H1 (cell line): Measurements from ENCODE around the gene NRXN3. TPM values are rescaled to one million over a fixed set of nuclear protein-coding genes. Genes with fewer than 3 reads are reported as not detected.

ENCODE experiments used
- CTCF ChIA-PET: fragments of 300-600 bp; sonication (Branson Sonifier 250); formaldehyde crosslinking; loops from one replicate; lab custom pipeline; 2021; ENCODE audit not compliant: partially characterized antibody; lab: Charles Lee
- POLR2A ChIA-PET: fragments of 300-600 bp; sonication (Branson Sonifier 250); formaldehyde crosslinking; loops from one replicate; lab custom pipeline; 2021; ENCODE audit warnings: inconsistent platforms; ENCODE audit not compliant: partially characterized antibody; lab: Charles Lee
- DNase-seq, 2 experiments: peaks; one replicate each; pipeline versions ENCODE4 v3.0.0 to v3.0.0-alpha.2; 2010 to 2022; ENCODE audit warnings: low spot score in 2 of 2, low read depth in 1 of 2, mixed read lengths in 1 of 2
- FAIRE-seq: peaks from 2 replicates; lab custom pipeline; 2011; peaks lifted over from hg19 to GRCh38; lab: Jason Lieb, UNC
- H2AFZ ChIP-seq: 2 replicates; pipeline ENCODE4 v1.8.1; 2012; ENCODE audit warnings: low read length, inconsistent platforms
- H2AK5ac ChIP-seq: 2 replicates; pipeline ENCODE4 v1.6.1; 2013; ENCODE audit warnings: low read depth, low read length
- H2BK120ac ChIP-seq: replicated peaks from 2 replicates; pipeline ENCODE3; 2013; ENCODE audit warnings: low read depth, low read length, inconsistent platforms
- H2BK12ac ChIP-seq: 2 replicates; pipeline ENCODE4 v1.6.1; 2013; ENCODE audit warnings: low read depth, low read length
- H2BK15ac ChIP-seq: 2 replicates; pipeline ENCODE4 v1.6.1; 2013; ENCODE audit warnings: low read length
- H2BK20ac ChIP-seq: 2 replicates; pipeline ENCODE4 v1.6.1; 2013; ENCODE audit warnings: low read length
- H2BK5ac ChIP-seq: 2 replicates; pipeline ENCODE4 v1.6.1; 2013; ENCODE audit warnings: low read depth, low read length
- H3K14ac ChIP-seq: 2 replicates; pipeline ENCODE4 v1.6.1; 2013; ENCODE audit warnings: inconsistent platforms; ENCODE audit not compliant: insufficient read length
- H3K18ac ChIP-seq: 2 replicates; pipeline ENCODE4 v1.6.1; 2013; ENCODE audit warnings: low read length; ENCODE audit errors: extremely low read depth
- H3K23ac ChIP-seq: 2 replicates; pipeline ENCODE4 v1.6.1; 2013; ENCODE audit warnings: inconsistent platforms; ENCODE audit not compliant: insufficient read length
- H3K23me2 ChIP-seq: 2 replicates; pipeline ENCODE4 v1.6.1; 2013; ENCODE audit warnings: low read depth, low read length
- H3K27ac ChIP-seq: 2 replicates; pipeline ENCODE4 v1.6.1; 2011; ENCODE audit warnings: low read depth, low read length, inconsistent platforms
- H3K27me3 ChIP-seq, 4 experiments: replicated peaks in 1 of 4; 1 replicate in 1 of 4; 2 replicates in 3 of 4; pipeline versions ENCODE4 v1.6.1 to v1.8.1; 2011 to 2013; ENCODE audit warnings: low read length in 3 of 4, mild to moderate bottlenecking in 3 of 4, inconsistent platforms in 2 of 4, mixed read lengths in 2 of 4, moderate library complexity in 1 of 4; ENCODE audit not compliant: control insufficient read depth in 3 of 4, insufficient read depth in 3 of 4; ENCODE audit errors: extremely low read depth in 1 of 4
- H3K36me3 ChIP-seq, 4 experiments: 2 replicates each; pipeline versions ENCODE4 v1.6.1 to v1.8.1; 2011 to 2013; ENCODE audit warnings: mild to moderate bottlenecking in 4 of 4, low read length in 3 of 4, moderate library complexity in 2 of 4, control low read depth in 1 of 4, inconsistent platforms in 1 of 4; ENCODE audit not compliant: insufficient read depth in 4 of 4, control insufficient read depth in 2 of 4
- H3K4ac ChIP-seq: replicated peaks from 2 replicates; pipeline ENCODE3; 2013; ENCODE audit warnings: low read length, low read depth, mixed read lengths, inconsistent platforms; ENCODE audit not compliant: insufficient read length
- H3K4me1 ChIP-seq, 4 experiments: replicated peaks in 1 of 4; 1 replicate in 1 of 4; 2 replicates in 3 of 4; pipeline versions ENCODE4 v1.6.1 to v1.8.1; 2011 to 2013; ENCODE audit warnings: low read length in 3 of 4, inconsistent platforms in 2 of 4, mixed read lengths in 1 of 4; ENCODE audit not compliant: insufficient read depth in 4 of 4, control insufficient read depth in 3 of 4
- H3K4me2 ChIP-seq, 2 experiments: 2 replicates each; pipeline versions ENCODE4 v1.6.1 to v1.8.1; 2011 to 2013; ENCODE audit warnings: low read depth in 2 of 2, low read length in 2 of 2, control low read depth in 1 of 2, inconsistent platforms in 1 of 2, mild to moderate bottlenecking in 1 of 2; ENCODE audit not compliant: insufficient read depth in 1 of 2
- H3K4me3 ChIP-seq, 4 experiments: fragments of 200-600, 300-600 bp in 1 of 4; sonication (generic), shearing (Covaris generic), sonication (Bioruptor Twin) in 1 of 4; 2 replicates each; pipeline versions ENCODE4 v1.5.1 to v1.8.1; 2011 to 2016; ENCODE audit warnings: low read length in 4 of 4, low read depth in 3 of 4, control low read depth in 2 of 4, inconsistent platforms in 2 of 4, mild to moderate bottlenecking in 2 of 4, mixed read lengths in 1 of 4, moderate library complexity in 1 of 4; ENCODE audit not compliant: insufficient read depth in 2 of 4; ENCODE audit errors: extremely low read depth in 1 of 4
- H3K56ac ChIP-seq: replicated peaks from 2 replicates; pipeline ENCODE3; 2013; ENCODE audit warnings: low read depth, mild to moderate bottlenecking, mixed read lengths, low read length, inconsistent platforms; ENCODE audit not compliant: insufficient read length
- H3K79me1 ChIP-seq: 2 replicates; pipeline ENCODE4 v1.6.1; 2013; ENCODE audit warnings: low read depth, low read length, control low read depth
- H3K79me2 ChIP-seq, 2 experiments: 2 replicates each; pipeline versions ENCODE4 v1.6.1 to v1.8.1; 2012 to 2013; ENCODE audit warnings: low read length in 2 of 2, mild to moderate bottlenecking in 2 of 2, inconsistent platforms in 1 of 2; ENCODE audit not compliant: insufficient read depth in 2 of 2, control insufficient read depth in 1 of 2
- H3K9ac ChIP-seq, 4 experiments: replicated peaks in 1 of 4; 1 replicate in 1 of 4; 2 replicates in 3 of 4; pipeline versions ENCODE4 v1.6.1 to v1.8.1; 2011 to 2013; ENCODE audit warnings: low read depth in 3 of 4, low read length in 3 of 4, control low read depth in 2 of 4, mild to moderate bottlenecking in 2 of 4, moderate library complexity in 2 of 4, inconsistent platforms in 1 of 4; ENCODE audit errors: extremely low read depth in 1 of 4
- H3K9me3 ChIP-seq, 2 experiments: 2 replicates each; pipeline versions ENCODE4 v1.6.1 to v1.8.1; 2012 to 2013; ENCODE audit warnings: mild to moderate bottlenecking in 2 of 2, moderate library complexity in 2 of 2, control low read depth in 1 of 2, inconsistent platforms in 1 of 2, low read depth in 1 of 2, low read length in 1 of 2, mixed read lengths in 1 of 2; ENCODE audit not compliant: insufficient read depth in 2 of 2
- H4K20me1 ChIP-seq, 2 experiments: replicated peaks in 1 of 2; 2 replicates each; pipeline versions ENCODE3 to v1.8.1; 2011 to 2013; ENCODE audit warnings: inconsistent platforms in 2 of 2, low read length in 2 of 2, mild to moderate bottlenecking in 1 of 2; ENCODE audit not compliant: insufficient read depth in 2 of 2, control insufficient read depth in 1 of 2
- H4K5ac ChIP-seq: 2 replicates; pipeline ENCODE4 v1.6.1; 2013; ENCODE audit warnings: low read length, low read depth, mixed read lengths, inconsistent platforms; ENCODE audit not compliant: insufficient read length
- H4K8ac ChIP-seq: 2 replicates; pipeline ENCODE4 v1.8.0; 2013; ENCODE audit warnings: mild to moderate bottlenecking, moderate library complexity, low read length, inconsistent platforms; ENCODE audit not compliant: insufficient read depth; ENCODE audit errors: extremely low read depth
- H4K91ac ChIP-seq: replicated peaks from 2 replicates; pipeline ENCODE3; 2013; ENCODE audit warnings: low read length, mixed read lengths, inconsistent platforms; ENCODE audit not compliant: insufficient read length
- CBX8 ChIP-seq: fragments of 300-800, 300-1000 bp; sonication (generic); IDR thresholded peaks from 2 replicates; pipeline ENCODE4 v1.7.1; 2016; ENCODE audit warnings: low read depth, low read length, borderline replicate concordance
- JUN ChIP-seq: IDR thresholded peaks from 2 replicates; pipeline ENCODE4 v1.6.1; 2011; ENCODE audit warnings: low read depth, mild to moderate bottlenecking, improper control_type of control experiment, low read length
- KDM4A ChIP-seq: IDR thresholded peaks from one replicate; pipeline ENCODE4 v1.7.1; 2012; ENCODE audit warnings: low read depth, mild to moderate bottlenecking, moderate library complexity, low read length, inconsistent platforms; ENCODE audit not compliant: severe bottlenecking
- MAFK ChIP-seq: IDR thresholded peaks from 2 replicates; pipeline ENCODE4 v1.6.1; 2012; ENCODE audit warnings: low read depth, mild to moderate bottlenecking, improper control_type of control experiment, low read length
- POLR2A ChIP-seq, 2 experiments: IDR thresholded peaks; 1 replicate in 1 of 2; 2 replicates in 1 of 2; pipeline ENCODE4 v1.6.1; 2011; ENCODE audit warnings: low read depth in 2 of 2, low read length in 2 of 2, mild to moderate bottlenecking in 2 of 2; ENCODE audit errors: control extremely low read depth in 1 of 2
- POU5F1 ChIP-seq: IDR thresholded peaks from 2 replicates; pipeline ENCODE4 v1.6.1; 2011; ENCODE audit warnings: low read depth, mild to moderate bottlenecking, low read length, moderate library complexity
- SIX5 ChIP-seq: IDR thresholded peaks from 2 replicates; pipeline ENCODE4 v1.6.1; 2011; ENCODE audit warnings: mild to moderate bottlenecking, low read depth, low read length
- polyA plus RNA-seq, 7 experiments: library from polyadenylated mRNA; depleted of rRNA in 3 of 7; stranded (reverse) in 5 of 7; unstranded in 2 of 7; fragments of >200 nt in 5 of 7; fragments of 200-250 nt in 2 of 7; gene quantifications; 1 replicate in 5 of 7; 2 replicates in 1 of 7; 4 replicates in 1 of 7; pipeline versions ENCODE4 v1.2.1 to v1.2.3, GENCODE V29; 2011 to 2013; ENCODE audit warnings: missing spikeins in 2 of 7, mixed read lengths in 2 of 7
- total RNA-seq: library from RNA; stranded (reverse); fragmentation: NEBNext Ultra II Directional; extraction: Animal tissue kit (Norgen Biotek cat#: 25700); gene quantifications from 2 replicates; pipeline ENCODE4 v1.2.1, GENCODE V29; 2021
- TF ChIP-seq, protein P1 (sequence below): IDR thresholded peaks from 2 replicates; pipeline ENCODE4 v1.6.1; 2011; ENCODE audit warnings: low read length, improper control_type of control experiment
- TF ChIP-seq, protein P2 (sequence below): IDR thresholded peaks from 2 replicates; pipeline ENCODE4 v1.6.1; 2012; ENCODE audit warnings: low read length, inconsistent platforms
- TF ChIP-seq, protein P3 (sequence below), 3 experiments: IDR thresholded peaks; 1 replicate in 2 of 3; 2 replicates in 1 of 3; pipeline versions ENCODE4 v1.5.1 to v1.6.1; 2011; ENCODE audit warnings: low read length in 3 of 3, mild to moderate bottlenecking in 3 of 3, inconsistent platforms in 2 of 3, low read depth in 1 of 3, moderate library complexity in 1 of 3; ENCODE audit not compliant: insufficient read depth in 1 of 3; ENCODE audit errors: control extremely low read depth in 1 of 3

NRXN3 gene
- total and polyA plus RNA-seq, 2 of the 8 experiments (the other 6 are each of a cell fraction or from before 2014, with no cell fraction given), result 2.6 to 4.1 TPM

DNA sequence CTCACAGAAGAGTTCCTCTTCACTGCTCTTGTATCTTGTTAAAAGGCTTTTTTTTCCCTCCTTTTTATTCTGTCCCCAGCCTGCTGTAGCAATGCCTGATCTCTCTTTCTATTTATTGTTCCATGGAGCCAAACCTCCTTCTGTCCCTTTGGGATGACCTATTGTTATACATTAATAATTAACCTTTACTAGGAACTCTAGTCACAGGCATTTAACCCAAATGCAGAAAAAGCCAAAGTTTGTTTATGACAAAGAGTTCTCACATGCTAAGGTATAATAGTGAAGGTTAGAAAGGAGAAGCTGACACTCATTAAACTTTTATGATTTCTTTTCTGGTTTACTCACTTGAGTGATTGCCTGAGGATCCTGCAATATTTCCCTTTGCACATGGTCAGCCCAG lies 535.8 kb downstream of the NRXN3 start:
- FAIRE-seq (no peak), DNase-seq (no peak)
- Histone ChIP-seq H2AK5ac (no peak overlapping the region), H3K4me2 (no peak overlapping the region), H4K91ac (no peak overlapping the region), H3K79me1 (no peaks in the 10 kb centered on the region), H3K4me3 (no peak overlapping the region), H3K79me2 (no peaks in the 10 kb centered on the region), H2BK15ac (no peak overlapping the region), H2BK120ac (no peak overlapping the region), H3K9me3 (no peaks in the 10 kb centered on the region), H3K23me2 (no peaks in the 10 kb centered on the region), H3K9ac (peak overlapping the region in 1 of 4 experiments; percentile 8; a peak in 1 of 7 replicates)
- ChIA-PET CTCF (interaction anchor here (1.0 to 2.4 kb wide), 2 partner anchors 10 kb away, joined by 4 to 6 read pairs; no protein-coding TSS in a partner anchor), POLR2A (no interaction called here)
- TF ChIP-seq JUN (no peak), KDM4A (no peak), MAFK (no peak), POLR2A (IDR thresholded peaks at IDR 0.05; ENCODE audit: control extremely low read depth in 1 of 2, low read depth in 2 of 2, low read length in 2 of 2) (no peak), CBX8 (no peak), POU5F1 (no peak), SIX5 (no peak)
- TF ChIP-seq, protein P1, sequence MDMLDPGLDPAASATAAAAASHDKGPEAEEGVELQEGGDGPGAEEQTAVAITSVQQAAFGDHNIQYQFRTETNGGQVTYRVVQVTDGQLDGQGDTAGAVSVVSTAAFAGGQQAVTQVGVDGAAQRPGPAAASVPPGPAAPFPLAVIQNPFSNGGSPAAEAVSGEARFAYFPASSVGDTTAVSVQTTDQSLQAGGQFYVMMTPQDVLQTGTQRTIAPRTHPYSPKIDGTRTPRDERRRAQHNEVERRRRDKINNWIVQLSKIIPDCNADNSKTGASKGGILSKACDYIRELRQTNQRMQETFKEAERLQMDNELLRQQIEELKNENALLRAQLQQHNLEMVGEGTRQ, result no peak
- TF ChIP-seq, protein P2, sequence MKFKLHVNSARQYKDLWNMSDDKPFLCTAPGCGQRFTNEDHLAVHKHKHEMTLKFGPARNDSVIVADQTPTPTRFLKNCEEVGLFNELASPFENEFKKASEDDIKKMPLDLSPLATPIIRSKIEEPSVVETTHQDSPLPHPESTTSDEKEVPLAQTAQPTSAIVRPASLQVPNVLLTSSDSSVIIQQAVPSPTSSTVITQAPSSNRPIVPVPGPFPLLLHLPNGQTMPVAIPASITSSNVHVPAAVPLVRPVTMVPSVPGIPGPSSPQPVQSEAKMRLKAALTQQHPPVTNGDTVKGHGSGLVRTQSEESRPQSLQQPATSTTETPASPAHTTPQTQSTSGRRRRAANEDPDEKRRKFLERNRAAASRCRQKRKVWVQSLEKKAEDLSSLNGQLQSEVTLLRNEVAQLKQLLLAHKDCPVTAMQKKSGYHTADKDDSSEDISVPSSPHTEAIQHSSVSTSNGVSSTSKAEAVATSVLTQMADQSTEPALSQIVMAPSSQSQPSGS, result no peak
- TF ChIP-seq, protein P3, sequence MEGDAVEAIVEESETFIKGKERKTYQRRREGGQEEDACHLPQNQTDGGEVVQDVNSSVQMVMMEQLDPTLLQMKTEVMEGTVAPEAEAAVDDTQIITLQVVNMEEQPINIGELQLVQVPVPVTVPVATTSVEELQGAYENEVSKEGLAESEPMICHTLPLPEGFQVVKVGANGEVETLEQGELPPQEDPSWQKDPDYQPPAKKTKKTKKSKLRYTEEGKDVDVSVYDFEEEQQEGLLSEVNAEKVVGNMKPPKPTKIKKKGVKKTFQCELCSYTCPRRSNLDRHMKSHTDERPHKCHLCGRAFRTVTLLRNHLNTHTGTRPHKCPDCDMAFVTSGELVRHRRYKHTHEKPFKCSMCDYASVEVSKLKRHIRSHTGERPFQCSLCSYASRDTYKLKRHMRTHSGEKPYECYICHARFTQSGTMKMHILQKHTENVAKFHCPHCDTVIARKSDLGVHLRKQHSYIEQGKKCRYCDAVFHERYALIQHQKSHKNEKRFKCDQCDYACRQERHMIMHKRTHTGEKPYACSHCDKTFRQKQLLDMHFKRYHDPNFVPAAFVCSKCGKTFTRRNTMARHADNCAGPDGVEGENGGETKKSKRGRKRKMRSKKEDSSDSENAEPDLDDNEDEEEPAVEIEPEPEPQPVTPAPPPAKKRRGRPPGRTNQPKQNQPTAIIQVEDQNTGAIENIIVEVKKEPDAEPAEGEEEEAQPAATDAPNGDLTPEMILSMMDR (IDR thresholded peaks at IDR 0.05; ENCODE audit: control extremely low read depth in 1 of 3, insufficient read depth in 1 of 3, low read depth in 1 of 3, low read length in 3 of 3), result no peak
- TF ChIP-seq, all 59 proteins: peak for 0
- Histone ChIP-seq H3K56ac (no peak overlapping the region), H4K8ac (no peak overlapping the region), H3K18ac (no peak overlapping the region), H3K4ac (no peak overlapping the region), H3K23ac (no peak overlapping the region), H4K5ac (no peak overlapping the region), H2BK12ac (no peak overlapping the region), H2BK20ac (no peak overlapping the region), H3K4me1 (no peaks in the 10 kb centered on the region), H3K14ac (no peak overlapping the region), H2BK5ac (no peak overlapping the region), H2AFZ (no peak overlapping the region), H3K27me3 (no peaks in the 10 kb centered on the region), H4K20me1 (no peaks in the 10 kb centered on the region), H3K27ac (no peak overlapping the region), H3K36me3 (no peaks in the 10 kb centered on the region)
